Fibroblast of skin of left biceps (primary cell): ENCODE data around the gene PXMP2.
"Not testable (repeated sequence)": the region's sequence is repeated elsewhere in the genome, so short reads cannot be mapped to it uniquely, and the experiment has no call there.

Source experiments
- DNase-seq, 2 experiments: peaks; one replicate each; pipeline ENCODE4 v3.0.0-alpha.2; 2013; ENCODE audit warnings: low read depth in 2 of 2

Gene PXMP2

GRCh38 chr12:132694888-132695287, 7.5 kb downstream of the PXMP2 start:
- not testable (repeated sequence) for DNase-seq

- no peak for DNase-seq
Observed at GRCh38 chr12:132695431-132695830, 8.0 kb downstream of the PXMP2 start.

- no peak for DNase-seq
Observed at GRCh38 chr12:132698341-132698740, 11.0 kb downstream of the PXMP2 start.

GRCh38 chr12:132700212-132700822, 12.9 kb downstream of the PXMP2 start:
- DNase-seq = no peak

- DNase-seq = no peak
Observed at GRCh38 chr12:132702640-132703039, 15.3 kb downstream of the PXMP2 start.

GRCh38 chr12:132703641-132704040, 16.3 kb downstream of the PXMP2 start:
- no peak for DNase-seq

- no peak for DNase-seq
Observed at GRCh38 chr12:132707241-132707640, 19.9 kb downstream of the PXMP2 start.

- no peak for DNase-seq
Observed at GRCh38 chr12:132708150-132708549, 20.8 kb downstream of the PXMP2 start.

- DNase-seq = no peak
Observed at GRCh38 chr12:132710043-132710404, 22.6 kb downstream of the PXMP2 start.

DNA sequence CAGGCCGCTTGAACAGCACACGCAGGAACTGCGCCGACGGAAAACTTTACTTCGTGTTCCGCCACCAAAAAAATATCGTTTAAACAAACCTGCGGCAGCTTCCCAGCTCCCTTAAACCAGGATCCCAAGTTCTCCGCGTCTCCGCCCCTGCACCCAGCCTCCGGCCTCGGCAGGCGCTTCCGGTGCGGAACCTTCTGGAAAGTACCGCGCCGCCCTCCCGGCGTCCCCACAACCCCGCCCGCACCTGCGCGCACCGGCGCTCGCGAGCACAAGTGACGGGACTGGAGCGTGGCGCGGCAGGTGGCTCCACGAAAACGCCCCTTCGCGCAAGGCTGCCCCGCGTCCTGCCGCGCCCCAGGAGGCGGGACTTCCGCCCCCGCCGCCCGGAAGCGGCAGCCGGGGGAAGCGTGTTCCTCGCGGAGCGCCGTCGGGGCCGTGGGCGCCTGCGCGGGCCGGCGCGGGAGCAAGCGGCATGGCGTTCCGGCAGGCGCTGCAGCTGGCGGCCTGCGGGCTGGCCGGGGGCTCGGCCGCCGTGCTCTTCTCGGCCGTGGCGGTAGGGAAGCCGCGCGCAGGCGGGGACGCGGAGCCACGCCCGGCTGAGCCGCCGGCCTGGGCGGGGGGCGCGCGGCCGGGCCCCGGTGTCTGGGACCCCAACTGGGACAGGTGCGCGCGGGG, 23.2 kb downstream of the PXMP2 start, which contains the start of gene PGAM5:
Gene PGAM5, plus strand, starts transcription at position 438 of the 675 bp plus-strand sequence. Its CDS starts 35 bp downstream, at position 473.
- DNase-seq = peak; percentile 29 to 36

- no peak for DNase-seq
Observed at GRCh38 chr12:132711080-132711843, 23.9 kb downstream of the PXMP2 start.

GRCh38 chr12:132713123-132713522, 25.7 kb downstream of the PXMP2 start:
- DNase-seq = no peak

DNA sequence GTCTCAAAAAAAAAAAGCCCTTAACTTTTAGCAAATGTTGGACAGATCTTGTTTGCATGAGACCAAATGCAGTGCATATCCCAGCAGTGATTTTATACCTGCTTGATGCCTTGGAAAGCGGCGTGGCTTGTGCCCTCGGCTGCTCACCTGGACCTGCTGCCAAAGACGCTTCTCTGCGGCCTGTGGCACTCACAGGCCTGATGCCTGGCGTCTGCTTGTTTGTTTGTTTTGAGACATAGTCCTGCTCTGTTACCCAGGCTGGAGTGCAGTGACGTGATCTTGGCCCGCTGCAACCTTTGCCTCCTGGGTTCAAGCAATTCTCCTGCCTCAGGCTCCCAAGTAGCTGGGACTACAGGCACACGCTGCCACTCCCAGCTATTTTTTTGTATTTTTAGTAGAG, 28.5 kb downstream of the PXMP2 start:
- no peak for DNase-seq

DNA sequence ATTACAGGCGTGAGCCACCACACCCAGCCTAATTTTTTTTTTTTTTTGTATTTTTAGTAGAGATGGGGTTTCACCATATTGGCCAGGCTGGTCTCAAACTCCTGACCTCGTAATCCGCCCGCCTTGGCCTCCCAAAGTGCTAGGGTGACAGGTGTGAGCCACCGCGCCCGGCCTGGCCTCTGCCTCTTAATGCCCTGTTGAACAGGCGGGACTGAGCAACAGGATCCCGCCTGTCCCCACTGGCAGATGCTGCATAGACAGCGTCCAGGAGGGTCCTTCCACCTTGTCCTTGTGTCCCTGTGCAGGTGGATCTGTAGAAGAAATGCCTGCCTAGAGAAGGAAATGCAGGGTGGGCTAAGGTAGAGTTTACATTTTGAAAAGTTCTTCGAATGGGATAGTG, 29.0 kb downstream of the PXMP2 start:
- no peak for DNase-seq

- no peak for DNase-seq
Observed at GRCh38 chr12:132717011-132717410, 29.6 kb downstream of the PXMP2 start.

- DNase-seq = no peak
Observed at GRCh38 chr12:132717531-132718387, 30.4 kb downstream of the PXMP2 start.

DNA sequence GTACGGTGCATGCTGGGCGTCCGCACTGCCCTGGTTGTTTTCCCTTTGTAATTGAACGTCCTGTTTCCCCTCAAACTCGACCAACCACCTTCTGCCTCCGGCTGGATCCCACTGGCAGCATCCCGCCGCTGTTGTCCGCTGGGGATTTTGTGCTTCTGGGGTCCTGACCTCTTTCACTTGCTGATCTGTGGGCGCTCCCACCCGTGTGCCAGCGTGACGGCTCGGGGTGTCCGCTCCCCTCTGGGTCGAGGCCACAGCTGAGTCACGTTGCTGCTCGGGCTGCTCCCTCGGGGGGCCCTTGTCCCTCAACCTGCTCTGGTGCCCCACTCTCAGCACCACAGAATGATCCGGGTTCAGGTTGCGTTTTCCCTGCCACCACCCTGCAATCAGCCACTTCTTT, 31.3 kb downstream of the PXMP2 start:
- no peak for DNase-seq

DNA sequence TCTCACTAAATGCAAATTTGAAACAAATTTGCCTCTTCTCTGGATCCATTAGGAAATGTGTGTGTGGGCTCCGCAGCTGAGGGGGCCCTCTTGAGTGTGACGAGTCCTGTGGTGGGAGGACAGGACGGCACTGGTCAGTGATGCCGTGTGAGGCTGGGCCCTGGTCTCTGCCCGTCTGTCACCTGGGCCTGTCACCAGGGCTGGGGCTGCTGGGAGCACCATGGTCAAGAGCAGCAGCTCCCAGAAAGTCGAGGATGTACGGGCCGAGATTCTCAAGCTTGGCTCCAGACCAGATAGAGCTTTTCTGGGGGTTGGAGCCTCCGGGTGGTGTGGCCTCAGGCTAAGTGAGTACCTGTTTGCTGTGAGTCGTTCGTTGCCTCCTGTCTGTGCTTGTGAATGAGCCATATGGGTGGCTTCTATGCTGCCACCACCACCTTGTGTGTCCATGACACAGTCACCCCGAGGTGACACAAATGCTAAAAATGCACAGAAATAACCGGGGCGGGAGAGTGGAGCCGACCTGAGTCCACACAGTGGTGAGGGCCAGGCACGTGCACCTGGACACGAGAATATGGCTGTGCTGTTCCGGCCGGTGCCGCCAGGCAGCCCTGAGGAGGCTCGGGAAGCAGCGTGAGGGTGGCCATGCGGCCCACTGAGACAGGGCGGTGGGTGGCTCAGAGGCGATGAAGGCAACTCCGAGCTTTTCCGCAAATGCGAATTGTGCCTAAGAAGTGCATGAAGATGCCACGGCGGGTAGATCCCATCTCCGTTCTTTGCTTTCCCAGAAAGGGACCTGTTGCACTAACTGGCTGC, 32.0 kb downstream of the PXMP2 start:
- no peak for DNase-seq

DNA sequence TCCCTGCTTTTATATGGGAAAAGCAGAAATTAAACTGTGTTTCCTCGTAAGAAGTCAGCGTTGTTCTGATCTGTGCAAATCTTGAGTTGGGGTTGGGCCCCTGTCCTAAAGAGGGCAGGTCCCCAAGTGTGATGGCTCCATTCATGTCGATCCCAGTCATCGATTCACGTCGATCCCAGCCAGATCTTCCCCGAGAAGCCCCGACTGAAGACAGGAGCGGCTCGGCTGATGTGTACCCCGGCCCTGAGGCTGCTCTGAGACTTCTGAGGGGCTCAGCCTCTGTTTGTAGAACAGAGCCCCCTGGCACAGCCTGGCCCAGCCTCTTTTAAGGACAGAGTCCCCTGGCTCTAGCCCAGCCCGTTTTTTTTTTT, 32.6 kb downstream of the PXMP2 start:
- DNase-seq = no peak

GRCh38 chr12:132720606-132721345, 33.4 kb downstream of the PXMP2 start:
- no peak for DNase-seq
